ENCODE results near the gene TACC3.
"Not testable (repeated sequence)": the region's sequence is repeated elsewhere in the genome, so short reads cannot be mapped to it uniquely, and the experiment has no call there.

Gene TACC3

DNA sequence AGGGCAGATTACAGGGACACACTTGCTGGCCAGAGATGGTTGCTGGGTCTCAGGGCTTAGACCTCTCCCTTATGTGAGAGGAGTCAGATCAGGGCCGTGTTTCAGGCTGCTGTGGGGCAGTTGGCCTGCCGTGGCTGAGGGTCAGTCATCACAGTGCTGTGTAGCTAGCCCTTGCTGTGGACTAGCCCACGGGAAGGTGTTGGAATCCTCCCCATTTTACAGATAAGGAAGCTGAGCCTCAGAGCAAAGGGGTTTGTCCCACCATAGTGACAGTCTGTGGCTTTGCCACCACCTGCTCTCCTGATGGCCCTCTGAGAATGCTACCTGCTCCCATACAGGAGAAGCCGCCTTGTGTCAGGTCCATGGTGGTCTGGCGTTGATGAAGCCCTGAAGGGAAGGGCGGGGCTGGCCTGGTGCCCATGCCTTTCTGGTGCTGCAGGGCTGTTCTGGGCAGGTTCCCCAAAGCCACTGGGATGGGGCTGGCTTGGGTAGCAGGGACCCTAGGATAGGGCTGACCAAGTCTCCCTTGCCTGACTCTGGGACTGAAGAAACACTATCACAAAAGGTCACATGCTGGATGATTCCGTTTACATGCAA, 34.8 kb upstream of the TACC3 start:
- H3K9me3 ChIP-seq (ENCODE audit: control extremely low read depth in 1 of 5, control insufficient read depth in 4 of 5, insufficient read depth in 2 of 5, low read depth in 1 of 5, low read length in 4 of 5), result no peaks in the 10 kb centered on the region
- CTCF ChIA-PET, result no interaction called here
- no peak for DNase-seq
- POLR2A ChIA-PET, result no interaction called here
- no peaks in the 10 kb centered on the region for H3K27me3 ChIP-seq (replicated peaks in 2 of 5; ENCODE audit: control insufficient read depth in 4 of 5, insufficient read depth in 5 of 5, low read length in 4 of 5)
- peaks cover 2 to 15% (median 8%) of the 10 kb centered on the region in 4 experiments for H3K36me3 ChIP-seq (ENCODE audit: control insufficient read depth in 4 of 4, insufficient read depth in 4 of 4, low read length in 3 of 4)
- no peak overlapping the region for H3K4me3 ChIP-seq (ENCODE audit: control insufficient read depth in 1 of 7, extremely low read depth in 1 of 7, insufficient read depth in 4 of 7, low read depth in 2 of 7, low read length in 6 of 7)
- WGBS (ENCODE audit: insufficient coverage), result 88% methylated on average over 7 of the region's 7 CpGs
- peaks cover 8 to 19% (median 18%) of the 10 kb centered on the region in 4 experiments for H3K4me1 ChIP-seq (ENCODE audit: control extremely low read depth in 1 of 4, control insufficient read depth in 4 of 4, insufficient read depth in 4 of 4, low read length in 3 of 4)
- no peak overlapping the region for H3K27ac ChIP-seq (ENCODE audit: insufficient read depth in 1 of 2, low read depth in 1 of 2, low read length in 2 of 2, poor library complexity in 1 of 2, severe bottlenecking in 2 of 2)

DNA sequence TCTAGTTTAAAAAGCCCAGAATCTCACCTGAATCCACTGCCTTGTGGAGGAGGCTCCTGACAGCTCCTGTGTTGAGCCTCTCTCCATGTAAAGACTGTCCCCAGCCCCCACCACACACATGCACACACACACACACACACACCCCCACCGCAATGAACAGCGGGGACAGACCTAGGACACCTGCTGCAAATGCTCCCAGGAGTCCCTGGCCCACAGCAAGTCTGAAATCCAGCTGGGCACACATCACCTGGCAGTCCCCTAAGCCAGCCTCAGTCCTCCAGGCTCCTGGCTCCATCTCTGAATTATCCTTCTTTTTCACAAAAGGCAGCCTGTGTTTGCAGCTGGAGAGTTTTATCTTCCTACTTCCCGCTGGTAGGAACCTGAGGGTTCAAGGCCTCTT, 30.6 kb upstream of the TACC3 start:
- Histone ChIP-seq H3K4me3 (ENCODE audit: control insufficient read depth in 1 of 7, extremely low read depth in 1 of 7, insufficient read depth in 4 of 7, low read depth in 2 of 7, low read length in 6 of 7) (no peak overlapping the region), H3K9me3 (ENCODE audit: control extremely low read depth in 1 of 5, control insufficient read depth in 4 of 5, insufficient read depth in 2 of 5, low read depth in 1 of 5, low read length in 4 of 5) (no peaks in the 10 kb centered on the region), H3K27ac (ENCODE audit: insufficient read depth in 1 of 2, low read depth in 1 of 2, low read length in 2 of 2, poor library complexity in 1 of 2, severe bottlenecking in 2 of 2) (no peak overlapping the region), H3K36me3 (ENCODE audit: control insufficient read depth in 4 of 4, insufficient read depth in 4 of 4, low read length in 3 of 4) (peaks cover 9 to 52% (median 30%) of the 10 kb centered on the region in 4 experiments), H3K4me1 (ENCODE audit: control extremely low read depth in 1 of 4, control insufficient read depth in 4 of 4, insufficient read depth in 4 of 4, low read length in 3 of 4) (no peaks in the 10 kb centered on the region), H3K27me3 (replicated peaks in 2 of 5; ENCODE audit: control insufficient read depth in 4 of 5, insufficient read depth in 5 of 5, low read length in 4 of 5) (no peaks in the 10 kb centered on the region)
- 100% methylated on average over 1 of the region's 3 CpGs for WGBS (ENCODE audit: insufficient coverage)
- ChIA-PET POLR2A (interaction anchor here (1.3 to 1.4 kb wide), 2 partner anchors 22 to 33 kb away, joined by 3 to 6 read pairs; partner anchors contain the start of gene SLBP), CTCF (interaction anchor here (1.5 to 29.6 kb wide), 4 partner anchors 14 to 35 kb away, joined by 4 to 705 read pairs (median 78); partner anchors contain the start of genes SLBP, TACC3 and TMEM129)
- DNase-seq, result no peak

DNA sequence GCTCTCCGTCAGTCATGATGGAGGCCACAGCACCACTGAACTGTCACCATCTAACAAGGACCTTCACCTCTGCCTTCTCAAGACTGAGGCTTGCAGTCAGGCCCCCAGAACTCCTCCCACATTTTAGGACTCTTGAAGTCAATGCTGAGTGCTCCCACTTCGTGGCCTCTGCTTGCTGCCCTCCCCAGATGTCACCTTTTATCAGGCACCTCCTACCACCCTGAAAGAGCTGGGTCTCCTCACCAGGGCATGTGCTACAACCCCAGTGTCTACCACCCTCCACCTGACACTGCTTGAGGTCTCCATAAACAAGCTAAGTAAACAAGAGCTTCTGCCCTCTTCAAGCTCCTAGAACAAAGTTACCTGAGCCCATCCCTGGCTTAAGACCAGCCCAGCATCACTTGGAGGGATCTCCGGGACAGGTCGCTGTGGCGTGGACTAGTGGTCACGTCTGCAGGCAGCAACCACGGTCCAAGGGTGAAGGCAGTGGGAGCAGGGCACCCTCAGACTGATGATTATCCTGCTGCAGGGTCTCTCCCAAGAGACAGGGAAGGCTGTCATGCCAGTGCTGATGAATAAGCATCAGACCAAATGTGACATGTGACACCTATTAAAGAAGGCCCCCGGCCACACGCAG, 29.5 kb upstream of the TACC3 start:
- 100% methylated on average over 9 of the region's 9 CpGs for WGBS (ENCODE audit: insufficient coverage)
- ChIA-PET CTCF (interaction anchor here (1.0 to 29.6 kb wide), 13 partner anchors 12 to 219 kb away, joined by 3 to 705 read pairs (median 5); partner anchors contain the start of genes SLBP, TACC3 and TMEM129), POLR2A (interaction anchor here (0.7 to 3.1 kb wide), 4 partner anchors 20 to 34 kb away, joined by 3 to 19 read pairs (median 4); partner anchors contain the start of gene SLBP)
- H3K9me3 ChIP-seq (ENCODE audit: control extremely low read depth in 1 of 5, control insufficient read depth in 4 of 5, insufficient read depth in 2 of 5, low read depth in 1 of 5, low read length in 4 of 5), result no peaks in the 10 kb centered on the region
- H3K4me3 ChIP-seq (ENCODE audit: control insufficient read depth in 1 of 7, extremely low read depth in 1 of 7, insufficient read depth in 4 of 7, low read depth in 2 of 7, low read length in 6 of 7), result no peak overlapping the region
- H3K4me1 ChIP-seq (ENCODE audit: control extremely low read depth in 1 of 4, control insufficient read depth in 4 of 4, insufficient read depth in 4 of 4, low read length in 3 of 4), result no peaks in the 10 kb centered on the region
- DNase-seq, result no peak
- H3K27me3 ChIP-seq (replicated peaks in 2 of 5; ENCODE audit: control insufficient read depth in 4 of 5, insufficient read depth in 5 of 5, low read length in 4 of 5), result no peaks in the 10 kb centered on the region
- H3K36me3 ChIP-seq (ENCODE audit: control insufficient read depth in 4 of 4, insufficient read depth in 4 of 4, low read length in 3 of 4), result peaks cover 11 to 63% (median 39%) of the 10 kb centered on the region in 4 experiments
- no peak overlapping the region for H3K27ac ChIP-seq (ENCODE audit: insufficient read depth in 1 of 2, low read depth in 1 of 2, low read length in 2 of 2, poor library complexity in 1 of 2, severe bottlenecking in 2 of 2)

DNA sequence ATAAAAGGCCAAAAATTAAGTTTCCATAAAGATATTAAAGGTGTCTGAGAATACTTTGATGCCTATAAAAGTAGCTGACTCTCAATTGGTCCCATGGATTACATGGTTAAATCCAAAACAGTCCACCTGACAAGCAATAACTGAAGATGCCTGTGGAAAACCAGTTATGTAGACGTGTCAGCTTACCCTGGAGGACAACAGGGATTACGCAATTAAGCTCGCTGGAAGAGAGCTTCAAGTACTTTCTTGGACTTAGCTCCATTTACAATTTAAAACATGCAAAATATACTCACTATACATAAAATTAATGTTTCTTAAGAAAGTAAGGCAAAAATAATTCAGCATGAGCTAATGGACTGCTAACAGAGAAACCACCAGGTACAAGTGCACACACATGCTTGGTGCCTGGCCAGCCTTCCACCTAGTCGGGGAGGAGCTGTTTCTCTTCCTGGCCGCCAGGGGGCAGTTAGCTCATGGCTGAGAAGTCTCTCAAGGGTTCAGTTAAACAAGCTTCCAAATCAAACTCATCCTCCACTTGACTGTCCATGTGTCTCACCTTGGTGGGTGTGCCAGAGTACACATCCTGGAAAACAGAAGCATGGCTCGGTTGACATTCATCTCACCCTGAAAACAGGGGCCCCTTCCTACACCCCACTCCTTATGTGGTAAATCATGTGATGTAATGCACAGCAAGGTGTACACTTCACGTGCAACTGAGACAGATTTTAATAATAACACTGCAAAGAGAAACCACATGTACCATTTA, 28.0 kb upstream of the TACC3 start:
- Histone ChIP-seq H3K36me3 (ENCODE audit: control insufficient read depth in 4 of 4, insufficient read depth in 4 of 4, low read length in 3 of 4) (peaks cover 11 to 72% (median 47%) of the 10 kb centered on the region in 4 experiments), H3K4me3 (ENCODE audit: control insufficient read depth in 1 of 7, extremely low read depth in 1 of 7, insufficient read depth in 4 of 7, low read depth in 2 of 7, low read length in 6 of 7) (no peak overlapping the region), H3K4me1 (ENCODE audit: control extremely low read depth in 1 of 4, control insufficient read depth in 4 of 4, insufficient read depth in 4 of 4, low read length in 3 of 4) (no peaks in the 10 kb centered on the region), H3K27me3 (replicated peaks in 2 of 5; ENCODE audit: control insufficient read depth in 4 of 5, insufficient read depth in 5 of 5, low read length in 4 of 5) (no peaks in the 10 kb centered on the region), H3K9me3 (ENCODE audit: control extremely low read depth in 1 of 5, control insufficient read depth in 4 of 5, insufficient read depth in 2 of 5, low read depth in 1 of 5, low read length in 4 of 5) (no peaks in the 10 kb centered on the region), H3K27ac (ENCODE audit: insufficient read depth in 1 of 2, low read depth in 1 of 2, low read length in 2 of 2, poor library complexity in 1 of 2, severe bottlenecking in 2 of 2) (no peak overlapping the region)
- peak; percentile 80 to 91 (median 91) for DNase-seq
- CTCF ChIA-PET, result interaction anchor here (0.6 to 29.6 kb wide), 25 partner anchors 11 to 346 kb away, joined by 3 to 705 read pairs (median 4); partner anchors contain the start of genes FAM53A, SLBP, TACC3 and TMEM129
- POLR2A ChIA-PET, result interaction anchor here (0.6 to 3.1 kb wide), 6 partner anchors 19 to 37 kb away, joined by 3 to 19 read pairs (median 6); partner anchors contain the start of genes SLBP, TACC3 and TMEM129
- 28% methylated on average over 4 of the region's 7 CpGs for WGBS (ENCODE audit: insufficient coverage)

DNA sequence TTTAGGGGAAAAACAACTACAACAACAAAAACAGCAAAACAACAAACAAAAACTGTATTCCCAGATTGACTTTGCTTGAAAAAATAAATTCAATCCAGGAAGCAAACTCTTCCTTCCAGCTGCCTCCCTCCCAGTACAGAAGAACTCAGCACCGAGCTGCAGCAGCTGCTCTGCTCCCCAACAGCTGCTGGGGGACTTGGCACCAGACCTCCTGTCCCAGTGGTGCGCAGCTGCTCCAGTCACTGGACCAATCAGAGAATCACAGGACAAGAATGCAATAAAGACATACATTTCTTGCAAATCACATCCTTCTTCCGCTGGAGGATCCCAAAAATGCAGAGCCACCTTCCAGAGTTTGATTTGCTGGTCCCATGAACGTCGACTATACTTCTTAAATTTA, 25.4 kb upstream of the TACC3 start:
- H3K36me3 ChIP-seq (ENCODE audit: control insufficient read depth in 4 of 4, insufficient read depth in 4 of 4, low read length in 3 of 4), result peaks cover 14 to 86% (median 58%) of the 10 kb centered on the region in 4 experiments
- ChIA-PET CTCF (interaction anchor here (1.0 to 29.6 kb wide), 4 partner anchors 10 to 52 kb away, joined by 3 to 705 read pairs (median 46); partner anchors contain the start of genes SLBP, TACC3 and TMEM129), POLR2A (no interaction called here)
- no peak for DNase-seq
- WGBS (ENCODE audit: insufficient coverage), result 95% methylated on average over 2 of the region's 5 CpGs
- H3K9me3 ChIP-seq (ENCODE audit: control extremely low read depth in 1 of 5, control insufficient read depth in 4 of 5, insufficient read depth in 2 of 5, low read depth in 1 of 5, low read length in 4 of 5), result no peaks in the 10 kb centered on the region
- H3K27me3 ChIP-seq (replicated peaks in 2 of 5; ENCODE audit: control insufficient read depth in 4 of 5, insufficient read depth in 5 of 5, low read length in 4 of 5), result no peaks in the 10 kb centered on the region
- H3K27ac ChIP-seq (ENCODE audit: insufficient read depth in 1 of 2, low read depth in 1 of 2, low read length in 2 of 2, poor library complexity in 1 of 2, severe bottlenecking in 2 of 2), result no peak overlapping the region
- no peaks in the 10 kb centered on the region for H3K4me1 ChIP-seq (ENCODE audit: control extremely low read depth in 1 of 4, control insufficient read depth in 4 of 4, insufficient read depth in 4 of 4, low read length in 3 of 4)
- H3K4me3 ChIP-seq (ENCODE audit: control insufficient read depth in 1 of 7, extremely low read depth in 1 of 7, insufficient read depth in 4 of 7, low read depth in 2 of 7, low read length in 6 of 7), result no peak overlapping the region

DNA sequence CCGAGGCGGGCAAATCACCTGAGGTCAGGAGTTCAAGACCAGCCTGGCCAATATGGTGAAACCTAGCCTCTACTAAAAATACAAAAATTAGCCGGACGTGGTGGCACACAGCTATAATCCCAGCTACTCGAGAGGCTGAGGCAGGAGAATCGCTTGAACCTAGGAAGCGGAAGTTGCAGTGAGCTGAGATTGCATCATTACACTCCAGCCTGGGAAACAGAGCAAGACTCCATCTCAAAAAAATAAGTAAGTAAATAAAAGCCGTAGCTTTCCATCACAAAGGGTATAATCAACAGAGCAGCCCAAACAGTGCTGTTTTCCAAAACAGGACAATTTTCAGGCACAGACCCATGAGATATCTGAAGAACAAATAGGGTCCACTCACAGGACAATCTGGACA, 19.6 kb upstream of the TACC3 start:
- H3K4me3 ChIP-seq (ENCODE audit: control insufficient read depth in 1 of 7, extremely low read depth in 1 of 7, insufficient read depth in 4 of 7, low read depth in 2 of 7, low read length in 6 of 7); H3K9me3 ChIP-seq (ENCODE audit: control extremely low read depth in 1 of 5, control insufficient read depth in 4 of 5, insufficient read depth in 2 of 5, low read depth in 1 of 5, low read length in 4 of 5); H3K27ac ChIP-seq (ENCODE audit: insufficient read depth in 1 of 2, low read depth in 1 of 2, low read length in 2 of 2, poor library complexity in 1 of 2, severe bottlenecking in 2 of 2); H3K27me3 ChIP-seq (replicated peaks in 2 of 5; ENCODE audit: control insufficient read depth in 4 of 5, insufficient read depth in 5 of 5, low read length in 4 of 5); H3K4me1 ChIP-seq (ENCODE audit: control extremely low read depth in 1 of 4, control insufficient read depth in 4 of 4, insufficient read depth in 4 of 4, low read length in 3 of 4); DNase-seq: not testable (repeated sequence)
- peaks cover 13 to 83% (median 64%) of the 10 kb centered on the region in 4 experiments for H3K36me3 ChIP-seq (ENCODE audit: control insufficient read depth in 4 of 4, insufficient read depth in 4 of 4, low read length in 3 of 4)
- ChIA-PET CTCF (interaction anchor here (6.4 to 29.6 kb wide), 2 partner anchors 9 to 24 kb away, joined by 67 to 705 read pairs; partner anchors contain the start of genes TACC3 and TMEM129), POLR2A (interaction anchor here (1.2 kb wide), 1 partner anchor 21 kb away, joined by 4 read pairs; no protein-coding TSS in a partner anchor)
- 100% methylated on average over 6 of the region's 8 CpGs for WGBS (ENCODE audit: insufficient coverage)
